DOHH2 (cell line): ENCODE results near the gene NDUFC2.

Experiments
- H3F3A ChIP-seq: fragments of 200-600 bp; sonication (generic), shearing (Covaris generic); 2 replicates; pipeline ENCODE4 v1.6.0; 2016; ENCODE audit warnings: antibody characterized with exemption, mild to moderate bottlenecking; ENCODE audit not compliant: control insufficient read depth, insufficient read depth
- H3K27ac ChIP-seq: fragments of 200-600 bp; sonication (generic); 2 replicates; pipeline ENCODE4 v1.5.1; 2014; ENCODE audit warnings: low read depth, mild to moderate bottlenecking, low read length, moderate library complexity
- H3K27me3 ChIP-seq: fragments of 200-600 bp; sonication (generic); 2 replicates; pipeline ENCODE4 v1.6.1; 2014; ENCODE audit warnings: mild to moderate bottlenecking, low read length, mixed read lengths; ENCODE audit not compliant: control insufficient read depth
- H3K36me3 ChIP-seq: fragments of 200-600 bp; sonication (generic); 2 replicates; pipeline ENCODE4 v1.6.1; 2014; ENCODE audit warnings: mild to moderate bottlenecking, low read length, moderate library complexity, mixed read lengths; ENCODE audit not compliant: control insufficient read depth
- H3K4me1 ChIP-seq: fragments of 200-600 bp; sonication (generic); 2 replicates; pipeline ENCODE4 v1.6.1; 2014; ENCODE audit warnings: mild to moderate bottlenecking, low read length, mixed read lengths; ENCODE audit not compliant: control insufficient read depth
- H3K4me2 ChIP-seq: fragments of 200-600 bp; sonication (generic); 2 replicates; pipeline ENCODE4 v1.6.0; 2014; ENCODE audit warnings: mild to moderate bottlenecking, low read length, moderate library complexity
- H3K4me3 ChIP-seq: fragments of 200-600 bp; sonication (generic); 2 replicates; pipeline ENCODE4 v1.5.1; 2014; ENCODE audit warnings: mild to moderate bottlenecking, low read length, mixed read lengths
- H3K79me2 ChIP-seq: fragments of 200-600 bp; sonication (generic); 2 replicates; pipeline ENCODE4 v1.6.1; 2014; ENCODE audit warnings: mild to moderate bottlenecking, low read length, mixed read lengths; ENCODE audit not compliant: control insufficient read depth
- H3K9me2 ChIP-seq: fragments of 200-600 bp; sonication (generic); replicated peaks from 2 replicates; pipeline ENCODE4 v1.6.1; 2014; ENCODE audit warnings: mild to moderate bottlenecking, low read length, mixed read lengths; ENCODE audit not compliant: control insufficient read depth
- H3K9me3 ChIP-seq: fragments of 200-600 bp; sonication (generic); 2 replicates; pipeline ENCODE4 v1.6.1; 2014; ENCODE audit warnings: antibody characterized with exemption, low read length, mixed read lengths; ENCODE audit not compliant: control insufficient read depth, insufficient read depth
- H4K20me1 ChIP-seq: fragments of 200-600 bp; sonication (generic); 2 replicates; pipeline ENCODE4 v1.6.0; 2014; ENCODE audit warnings: low read depth, mild to moderate bottlenecking, antibody characterized with exemption, low read length, moderate library complexity; ENCODE audit not compliant: control insufficient read depth, insufficient read depth
- CTCF ChIP-seq: fragments of 200-600 bp; sonication (generic); IDR thresholded peaks from one replicate; pipeline ENCODE4 v1.5.1; 2014; ENCODE audit warnings: antibody characterized with exemption, mild to moderate bottlenecking, low read depth, low read length; ENCODE audit not compliant: poor library complexity, severe bottlenecking
- EZH2phosphoT487 ChIP-seq: fragments of 200-600 bp; sonication (generic); IDR thresholded peaks from 2 replicates; pipeline ENCODE4 v1.6.1; 2017; ENCODE audit warnings: borderline replicate concordance, mild to moderate bottlenecking, antibody characterized with exemption, low read length, moderate library complexity, mixed read lengths

Gene NDUFC2

DNA sequence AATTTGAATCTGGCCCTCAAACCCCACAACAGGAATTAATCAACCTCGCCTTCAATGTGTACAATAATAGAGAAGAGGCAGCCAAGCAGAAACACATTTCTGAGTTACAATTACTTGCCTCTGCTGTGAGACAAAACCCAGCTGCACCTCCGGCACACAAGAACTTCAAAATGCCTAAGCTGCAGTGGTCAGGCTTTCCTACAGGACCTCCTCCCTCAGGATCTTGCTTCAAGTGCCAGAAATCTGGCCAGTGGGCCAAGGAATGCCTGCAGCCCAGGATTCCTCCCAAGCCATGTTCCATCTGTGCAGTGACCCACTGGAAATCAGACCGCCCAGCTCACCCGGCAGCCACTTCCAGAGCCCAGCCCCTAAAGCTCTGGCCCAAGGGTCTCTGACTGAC, 3.4 kb upstream of the NDUFC2 start:
- Histone ChIP-seq H3K36me3 (peaks cover 4% of the 10 kb centered on the region), H3K4me1 (peaks cover 28% of the 10 kb centered on the region), H3K79me2 (peaks cover 20% of the 10 kb centered on the region), H3K4me3 (no peak overlapping the region), H3K27me3 (no peaks in the 10 kb centered on the region), H3K9me2 (no peaks in the 10 kb centered on the region), H3K27ac (no peak overlapping the region), H3K9me3 (0 out of 2 replicates have a peak, but pooled peaks cover 2% of the 10 kb centered on the region), H4K20me1 (no peaks in the 10 kb centered on the region), H3F3A (no peaks in the 10 kb centered on the region), H3K4me2 (peak overlapping the region; percentile 17)
- no peak for TF ChIP-seq CTCF
- TF ChIP-seq EZH2phosphoT487: no peak

DNA sequence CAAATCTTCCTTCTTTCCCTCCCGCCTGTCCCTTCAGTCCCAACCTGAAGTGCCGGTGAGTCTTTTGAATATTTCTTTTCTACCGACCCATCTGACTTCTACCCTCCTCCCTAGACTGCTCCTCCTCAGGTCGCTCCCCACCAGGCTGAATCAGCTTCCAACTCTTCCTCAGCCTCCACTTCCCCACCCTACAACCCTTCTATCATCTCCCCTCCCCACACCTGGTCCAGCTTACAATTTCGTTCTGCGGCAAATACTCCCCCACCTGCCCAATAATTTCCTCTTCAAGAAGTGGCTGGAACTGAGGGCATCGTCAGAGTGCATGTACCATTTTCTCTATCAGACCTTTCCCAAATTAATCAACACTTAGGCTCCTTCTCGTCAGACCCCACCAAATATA, 2.5 kb upstream of the NDUFC2 start:
- H3K4me3 ChIP-seq: no peak overlapping the region
- 0 out of 2 replicates have a peak, but pooled peaks cover 2% of the 10 kb centered on the region for H3K9me3 ChIP-seq
- no peaks in the 10 kb centered on the region for H4K20me1 ChIP-seq
- H3K27me3 ChIP-seq: no peaks in the 10 kb centered on the region
- peaks cover 29% of the 10 kb centered on the region for H3K79me2 ChIP-seq
- peaks cover 10% of the 10 kb centered on the region for H3K36me3 ChIP-seq
- H3K9me2 ChIP-seq: no peaks in the 10 kb centered on the region
- H3K4me2 ChIP-seq: no peak overlapping the region
- no peaks in the 10 kb centered on the region for H3F3A ChIP-seq
- no peak for TF ChIP-seq EZH2phosphoT487
- no peak overlapping the region for H3K27ac ChIP-seq
- H3K4me1 ChIP-seq: peaks cover 32% of the 10 kb centered on the region

DNA sequence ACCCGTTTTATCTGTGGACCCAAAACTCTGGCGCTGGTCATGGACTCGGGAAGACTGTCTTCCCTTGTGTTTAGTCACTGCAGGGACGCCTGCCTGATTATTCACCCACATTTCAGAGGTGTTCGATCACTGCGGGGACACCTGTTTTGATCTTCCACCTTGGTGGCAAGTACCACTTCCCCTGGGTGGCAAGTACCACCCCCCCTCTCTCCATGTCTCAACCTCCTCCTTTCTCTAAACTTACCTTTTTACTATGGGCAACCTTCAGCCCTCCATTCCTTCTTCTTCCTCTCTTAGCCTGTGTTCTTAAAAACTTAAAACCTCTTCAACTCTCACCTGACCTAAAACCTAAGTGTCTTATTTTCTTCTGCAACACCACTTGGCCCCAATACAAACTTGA, 1.9 kb upstream of the NDUFC2 start:
- Histone ChIP-seq H3K4me3 (no peak overlapping the region), H3K4me2 (no peak overlapping the region), H4K20me1 (0 out of 2 replicates have a peak, but pooled peaks cover 1% of the 10 kb centered on the region), H3K4me1 (peaks cover 35% of the 10 kb centered on the region), H3K36me3 (peaks cover 11% of the 10 kb centered on the region), H3F3A (no peaks in the 10 kb centered on the region), H3K27ac (no peak overlapping the region), H3K79me2 (peaks cover 34% of the 10 kb centered on the region), H3K27me3 (no peaks in the 10 kb centered on the region), H3K9me2 (no peaks in the 10 kb centered on the region), H3K9me3 (0 out of 2 replicates have a peak, but pooled peaks cover 2% of the 10 kb centered on the region)
- TF ChIP-seq CTCF (no peak), EZH2phosphoT487 (no peak)

- Histone ChIP-seq H3K27ac (no peak overlapping the region), H3K27me3 (no peaks in the 10 kb centered on the region), H3K4me2 (no peak overlapping the region), H4K20me1 (0 out of 2 replicates have a peak, but pooled peaks cover 5% of the 10 kb centered on the region), H3K36me3 (peaks cover 13% of the 10 kb centered on the region), H3K4me1 (peaks cover 38% of the 10 kb centered on the region), H3K79me2 (peaks cover 41% of the 10 kb centered on the region), H3K9me2 (no peaks in the 10 kb centered on the region), H3K9me3 (0 out of 2 replicates have a peak, but pooled peaks cover 2% of the 10 kb centered on the region), H3F3A (no peaks in the 10 kb centered on the region), H3K4me3 (no peak overlapping the region)
- TF ChIP-seq CTCF (no peak), EZH2phosphoT487 (no peak)
These were observed 1.3 kb upstream of the NDUFC2 start for GRCh38 chr11:78080818-78081495.
